Erythroblast (primary cell): ENCODE measurements around the gene WRAP73.

ENCODE experiments used
- DNase-seq, 2 experiments: peaks; one replicate each; lab custom pipeline; 2025; lab: John Stamatoyannopoulos, UW
- GATA1 ChIP-seq: IDR thresholded peaks from 2 replicates; pipeline ENCODE4 v1.6.1; 2011; ENCODE audit warnings: low read depth, mild to moderate bottlenecking, control low read depth, low read length, moderate library complexity
- POLR2A ChIP-seq: IDR thresholded peaks from 2 replicates; pipeline ENCODE4 v1.6.1; 2011; ENCODE audit warnings: mild to moderate bottlenecking, low read length

WRAP73 gene

GRCh38 chr1:3678361-3679097 lies 28.6 kb upstream of the WRAP73 start:
- DNase-seq, result no peak
- TF ChIP-seq POLR2A (no peak), GATA1 (no peak)

GRCh38 chr1:3677484-3677883 lies 27.6 kb upstream of the WRAP73 start:
- no peak for DNase-seq
- TF ChIP-seq GATA1, result no peak
- TF ChIP-seq POLR2A, result no peak

GRCh38 chr1:3676581-3677470 lies 26.9 kb upstream of the WRAP73 start:
- no peak for DNase-seq
- TF ChIP-seq POLR2A (no peak), GATA1 (no peak)

GRCh38 chr1:3675436-3675835 lies 25.5 kb upstream of the WRAP73 start:
- DNase-seq, result no peak
- TF ChIP-seq GATA1 (no peak), POLR2A (no peak)

- DNase-seq, result no peak
- no peak for TF ChIP-seq POLR2A
- no peak for TF ChIP-seq GATA1
These were observed 24.5 kb upstream of the WRAP73 start for GRCh38 chr1:3674100-3675094.

- TF ChIP-seq POLR2A (no peak), GATA1 (no peak)
- DNase-seq, result no peak
These were observed 23.6 kb upstream of the WRAP73 start for GRCh38 chr1:3673381-3674099.

GRCh38 chr1:3672971-3673361 lies 23.1 kb upstream of the WRAP73 start:
- no peak for TF ChIP-seq GATA1
- no peak for TF ChIP-seq POLR2A
- no peak for DNase-seq

- DNase-seq, result no peak
- TF ChIP-seq POLR2A (no peak), GATA1 (no peak)
These were observed 22.5 kb upstream of the WRAP73 start for GRCh38 chr1:3672231-3672970.

- no peak for DNase-seq
- no peak for TF ChIP-seq POLR2A
- TF ChIP-seq GATA1, result no peak
These were observed 21.7 kb upstream of the WRAP73 start for GRCh38 chr1:3671371-3672180.

GRCh38 chr1:3670823-3671265 lies 20.9 kb upstream of the WRAP73 start:
- TF ChIP-seq POLR2A, result no peak
- TF ChIP-seq GATA1, result no peak
- DNase-seq, result no peak

- DNase-seq, result no peak
- TF ChIP-seq GATA1 (no peak), POLR2A (no peak)
These were observed 20.1 kb upstream of the WRAP73 start for GRCh38 chr1:3669971-3670431.
